HepG2 (cell line): ENCODE data around the gene ARID5B. TPM values are rescaled to one million over a fixed set of nuclear protein-coding genes. Genes with fewer than 3 reads are reported as not detected.

Source experiments
- ATAC-seq: fragments of 200-7000 bp; cut with Tn5 transposase; 3 replicates; pipeline ENCODE4 v1.9.1; 2020; ENCODE audit warnings: mild to moderate bottlenecking, moderate library complexity
- BruUV-seq: library from RNA; stranded (reverse); fragments of 400-500 nt; replicated peaks from 2 replicates; lab custom pipeline; 2021; lab: Mats Ljungman, UMichigan
- CTCF ChIA-PET: fragments of 300-600 bp; formaldehyde crosslinking; extraction: SDS; loops from one replicate; lab custom pipeline; 2021; ENCODE audit warnings: low total read pairs, inconsistent platforms, low intra/inter-chr PET ratio; lab: Yijun Ruan, JAX
- POLR2A ChIA-PET: fragments of 350-600 bp; sonication (Branson Sonifier 250); formaldehyde crosslinking; loops from one replicate; lab custom pipeline; 2020; ENCODE audit warnings: antibody characterized with exemption, inconsistent platforms; lab: Yijun Ruan, JAX
- DNase-seq: peaks from one replicate; pipeline ENCODE4 v3.0.0-alpha.2; 2015; ENCODE audit warnings: low spot score
- FAIRE-seq: peaks from 3 replicates; lab custom pipeline; 2011; peaks lifted over from hg19 to GRCh38; lab: Jason Lieb, UNC
- H2AFZ ChIP-seq: one replicate; pipeline ENCODE4 v1.6.1; 2011; ENCODE audit warnings: low read length, inconsistent platforms
- H3K27ac ChIP-seq: fragments of 300-600 bp; 3 replicates; pipeline ENCODE4 v1.8.0; 2011; ENCODE audit warnings: mixed run types, mild to moderate bottlenecking, mixed read lengths, low read length, inconsistent platforms; ENCODE audit not compliant: insufficient read depth; ENCODE audit errors: extremely low read length
- H3K27me3 ChIP-seq, 2 experiments: fragments of 200-600 bp in 1 of 2; 2 replicates in 1 of 2; 3 replicates in 1 of 2; pipeline versions ENCODE4 v1.6.0 to v1.8.0; 2011; ENCODE audit warnings: low read length in 2 of 2, mild to moderate bottlenecking in 2 of 2, moderate library complexity in 2 of 2, inconsistent platforms in 1 of 2; ENCODE audit not compliant: insufficient read depth in 2 of 2, control insufficient read depth in 1 of 2
- H3K36me3 ChIP-seq, 2 experiments: fragments of 200-600 bp in 1 of 2; replicated peaks in 1 of 2; 2 replicates in 1 of 2; 3 replicates in 1 of 2; pipeline versions ENCODE4 v1.5.1 to v1.8.0; 2011; ENCODE audit warnings: low read length in 2 of 2, inconsistent platforms in 1 of 2; ENCODE audit not compliant: insufficient read depth in 2 of 2, control insufficient read depth in 1 of 2
- H3K4me1 ChIP-seq: 2 replicates; pipeline ENCODE4 v1.5.1; 2012; ENCODE audit warnings: low read length, inconsistent platforms; ENCODE audit not compliant: insufficient read depth
- H3K4me2 ChIP-seq: 2 replicates; pipeline ENCODE4 v1.6.0; 2011; ENCODE audit warnings: low read depth, low read length, inconsistent platforms
- H3K4me3 ChIP-seq, 3 experiments: fragments of 200-600 bp in 1 of 3; sonication (generic), shearing (Covaris generic) in 1 of 3; replicated peaks in 1 of 3; 2 replicates each; pipeline ENCODE4 v1.5.1; 2011 to 2016; ENCODE audit warnings: low read length in 3 of 3, inconsistent platforms in 2 of 3, low read depth in 2 of 3, mild to moderate bottlenecking in 2 of 3, control low read depth in 1 of 3, mixed read lengths in 1 of 3; ENCODE audit not compliant: insufficient read depth in 1 of 3
- H3K79me2 ChIP-seq: one replicate; pipeline ENCODE4 v1.6.1; 2011; ENCODE audit warnings: low read length, inconsistent platforms; ENCODE audit not compliant: insufficient read depth
- H3K9ac ChIP-seq: 2 replicates; pipeline ENCODE4 v1.6.0; 2011; ENCODE audit warnings: mild to moderate bottlenecking, low read depth, low read length, inconsistent platforms; ENCODE audit not compliant: insufficient read depth
- H3K9me3 ChIP-seq: 2 replicates; pipeline ENCODE4 v1.5.1; 2012; ENCODE audit warnings: mild to moderate bottlenecking, low read length
- H4K20me1 ChIP-seq: 2 replicates; pipeline ENCODE4 v1.6.0; 2011; ENCODE audit warnings: inconsistent platforms, mild to moderate bottlenecking, low read length, moderate library complexity; ENCODE audit not compliant: insufficient read depth
- MATR3 ChIP-seq: sonication (generic); formaldehyde crosslinking; IDR thresholded peaks from 2 replicates; pipeline ENCODE4 v1.4.0; 2020; ENCODE audit warnings: missing genetic modification reagents
- SMC3 ChIP-seq: IDR thresholded peaks from 2 replicates; pipeline ENCODE4 v1.6.1; 2011; ENCODE audit warnings: low read length, improper control_type of control experiment
- SRSF4 ChIP-seq: fragments of 200-400 bp; formaldehyde crosslinking; IDR thresholded peaks from one replicate; pipeline ENCODE4 v1.6.1; 2018; ENCODE audit warnings: mild to moderate bottlenecking, low read depth, low read length, moderate library complexity; ENCODE audit not compliant: poor library complexity, severe bottlenecking
- SRY ChIP-seq: sonication (generic); formaldehyde crosslinking; IDR thresholded peaks from 2 replicates; pipeline ENCODE4 v1.8.0; 2022; ENCODE audit warnings: mild to moderate bottlenecking, missing genetic modification reagents
- ZNF333 ChIP-seq: sonication (generic); formaldehyde crosslinking; IDR thresholded peaks from 2 replicates; pipeline ENCODE4 v1.4.0; 2020; ENCODE audit warnings: mild to moderate bottlenecking, missing genetic modification reagents, borderline replicate concordance
- ZNF891 ChIP-seq: sonication (generic); formaldehyde crosslinking; IDR thresholded peaks from 2 replicates; pipeline ENCODE4 v1.5.0; 2020; ENCODE audit warnings: mild to moderate bottlenecking, missing genetic modification reagents
- ZSCAN20 ChIP-seq: sonication (generic); formaldehyde crosslinking; IDR thresholded peaks from 2 replicates; pipeline ENCODE4 v1.4.0; 2020; ENCODE audit warnings: missing genetic modification reagents, mild to moderate bottlenecking, borderline replicate concordance
- WGBS: methylation state at CpG from one replicate; pipeline ENCODE4 v1.1.6; 2017; ENCODE audit warnings: low lambda C conversion rate; 5-methylcytosine and 5-hydroxymethylcytosine counted together
- in situ Hi-C: cut with HindIII; loops from 2 replicates; pipeline ENCODE4 v1.10.0; 2017; ENCODE audit warnings: low pct_unique_long_range_greater_than_20kb; ENCODE audit not compliant: extremely low pct_ligation_motif_present
- intact Hi-C: fragments of 100-400 bp; cut with micrococcal nuclease; formaldehyde crosslinking; loops from one replicate; pipeline ENCODE4 v1.10.0; 2022; ENCODE audit not compliant: unreplicated experiment
- polyA plus RNA-seq, 8 experiments: library from polyadenylated mRNA; depleted of rRNA in 3 of 8; stranded (reverse) in 7 of 8; unstranded in 1 of 8; fragments of >200 nt; fragmentation: Illumina TruSeq in 4 of 8; extraction: Trizol in 4 of 8; gene quantifications; 2 replicates each; pipeline versions ENCODE4 v1.2.1 to v1.2.3, GENCODE V29; 2011 to 2016; ENCODE audit warnings: low read depth in 4 of 8, missing spikeins in 1 of 8, mixed read lengths in 1 of 8; ENCODE audit not compliant: insufficient read depth in 1 of 8
- total RNA-seq, 5 experiments: library from RNA; depleted of rRNA; stranded (reverse); fragments of >200 nt; fragmentation: Illumina TruSeq; extraction: Trizol; gene quantifications; 2 replicates each; pipeline ENCODE4 v1.2.3, GENCODE V29; 2016; ENCODE audit warnings: low read depth in 1 of 5
- TF ChIP-seq, protein P1 (sequence below): sonication (generic); formaldehyde crosslinking; IDR thresholded peaks from 2 replicates; pipeline ENCODE4 v1.8.1; 2023; ENCODE audit warnings: mild to moderate bottlenecking, moderate library complexity, missing genetic modification reagents
- TF ChIP-seq, protein P2 (sequence below): sonication (generic); formaldehyde crosslinking; IDR thresholded peaks from 2 replicates; pipeline ENCODE4 v1.5.0; 2020; ENCODE audit warnings: mild to moderate bottlenecking, missing genetic modification reagents
- TF ChIP-seq, protein P3 (sequence below): sonication (generic); formaldehyde crosslinking; IDR thresholded peaks from 2 replicates; pipeline ENCODE4 v1.5.1; 2020; ENCODE audit warnings: missing genetic modification reagents, mild to moderate bottlenecking, borderline replicate concordance

ARID5B gene
- total and polyA plus RNA-seq, 2 of the 13 experiments (the other 11 are each of a cell fraction or from before 2014, with no cell fraction given): 6.2 to 21.1 TPM

DNA sequence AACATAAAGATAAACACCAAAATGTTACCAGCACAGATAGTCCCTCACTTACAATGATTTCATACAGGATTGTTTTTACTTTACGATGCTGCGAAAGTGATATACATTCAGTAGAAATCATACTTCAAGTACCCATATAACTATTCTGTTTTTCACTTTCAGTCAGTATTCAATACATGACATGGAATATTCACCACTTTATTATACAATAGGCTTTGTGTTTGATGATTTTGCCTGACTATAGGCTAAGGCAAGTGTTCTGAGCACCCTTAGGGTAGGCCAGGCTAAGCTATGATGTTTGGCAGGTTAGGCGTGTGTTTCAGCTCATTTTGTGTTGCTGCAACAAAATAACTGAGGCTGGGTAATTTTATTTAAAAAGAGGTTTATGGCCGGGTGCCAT lies 212.2 kb downstream of the ARID5B start:
- no peaks in the 10 kb centered on the region for H3K36me3 ChIP-seq
- no peaks in the 10 kb centered on the region for H3K4me1 ChIP-seq
- FAIRE-seq (no peak), ATAC-seq (no peak), DNase-seq (no peak)
- in situ Hi-C loops: no loop called here
- no peaks in the 10 kb centered on the region for H4K20me1 ChIP-seq
- H3K9ac ChIP-seq: no peak overlapping the region
- no peak overlapping the region for H3K27ac ChIP-seq
- WGBS: 91% methylated on average over 4 of the region's 4 CpGs
- intact Hi-C loops: no loop called here
- no peaks in the 10 kb centered on the region for H3K9me3 ChIP-seq
- ChIA-PET CTCF (no interaction called here), POLR2A (no interaction called here)
- no peak overlapping the region for H2AFZ ChIP-seq
- H3K79me2 ChIP-seq: no peaks in the 10 kb centered on the region
- H3K4me2 ChIP-seq: no peak overlapping the region
- no peaks in the 10 kb centered on the region for H3K27me3 ChIP-seq
- TF ChIP-seq ZNF891 (CRISPR knock-in tag) (no peak), SRY (CRISPR knock-in tag) (no peak), ZSCAN20 (CRISPR knock-in tag) (no peak), MATR3 (no peak), ZNF333 (CRISPR knock-in tag) (no peak), SMC3 (no peak), SRSF4 (no peak)
- TF ChIP-seq, protein P1, sequence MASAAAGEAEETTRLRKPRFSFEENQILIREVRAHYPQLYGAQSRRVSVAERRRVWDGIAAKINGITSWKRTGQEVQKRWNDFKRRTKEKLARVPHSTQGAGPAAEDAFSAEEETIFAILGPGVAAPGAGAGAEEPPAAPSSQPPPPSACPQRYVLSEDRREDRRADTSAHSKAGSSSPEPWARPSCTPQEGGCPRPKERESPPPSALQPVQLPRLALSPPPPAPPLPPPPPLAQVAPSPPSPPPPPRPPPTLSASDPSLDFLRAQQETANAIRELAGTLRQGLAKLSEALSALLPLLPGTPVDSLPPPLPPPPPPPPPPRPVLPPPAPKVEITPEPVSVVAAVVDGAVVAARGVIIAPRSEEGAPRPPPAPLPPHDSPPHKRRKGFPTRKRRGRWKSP: no peak
- TF ChIP-seq, protein P2, sequence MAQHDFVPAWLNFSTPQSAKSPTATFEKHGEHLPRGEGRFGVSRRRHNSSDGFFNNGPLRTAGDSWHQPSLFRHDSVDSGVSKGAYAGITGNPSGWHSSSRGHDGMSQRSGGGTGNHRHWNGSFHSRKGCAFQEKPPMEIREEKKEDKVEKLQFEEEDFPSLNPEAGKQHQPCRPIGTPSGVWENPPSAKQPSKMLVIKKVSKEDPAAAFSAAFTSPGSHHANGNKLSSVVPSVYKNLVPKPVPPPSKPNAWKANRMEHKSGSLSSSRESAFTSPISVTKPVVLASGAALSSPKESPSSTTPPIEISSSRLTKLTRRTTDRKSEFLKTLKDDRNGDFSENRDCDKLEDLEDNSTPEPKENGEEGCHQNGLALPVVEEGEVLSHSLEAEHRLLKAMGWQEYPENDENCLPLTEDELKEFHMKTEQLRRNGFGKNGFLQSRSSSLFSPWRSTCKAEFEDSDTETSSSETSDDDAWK (CRISPR knock-in tag): no peak
- TF ChIP-seq, protein P3, sequence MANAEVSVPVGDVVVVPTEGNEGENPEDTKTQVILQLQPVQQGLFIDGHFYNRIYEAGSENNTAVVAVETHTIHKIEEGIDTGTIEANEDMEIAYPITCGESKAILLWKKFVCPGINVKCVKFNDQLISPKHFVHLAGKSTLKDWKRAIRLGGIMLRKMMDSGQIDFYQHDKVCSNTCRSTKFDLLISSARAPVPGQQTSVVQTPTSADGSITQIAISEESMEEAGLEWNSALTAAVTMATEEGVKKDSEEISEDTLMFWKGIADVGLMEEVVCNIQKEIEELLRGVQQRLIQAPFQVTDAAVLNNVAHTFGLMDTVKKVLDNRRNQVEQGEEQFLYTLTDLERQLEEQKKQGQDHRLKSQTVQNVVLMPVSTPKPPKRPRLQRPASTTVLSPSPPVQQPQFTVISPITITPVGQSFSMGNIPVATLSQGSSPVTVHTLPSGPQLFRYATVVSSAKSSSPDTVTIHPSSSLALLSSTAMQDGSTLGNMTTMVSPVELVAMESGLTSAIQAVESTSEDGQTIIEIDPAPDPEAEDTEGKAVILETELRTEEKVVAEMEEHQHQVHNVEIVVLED: no peak
- H3K4me3 ChIP-seq: no peak overlapping the region
- no TSS peak for BruUV-seq
